ENCODE data around the gene TRIM72.
"Not testable (repeated sequence)": the region's sequence is repeated elsewhere in the genome, so short reads cannot be mapped to it uniquely, and the experiment has no call there.

TRIM72 gene

DNA sequence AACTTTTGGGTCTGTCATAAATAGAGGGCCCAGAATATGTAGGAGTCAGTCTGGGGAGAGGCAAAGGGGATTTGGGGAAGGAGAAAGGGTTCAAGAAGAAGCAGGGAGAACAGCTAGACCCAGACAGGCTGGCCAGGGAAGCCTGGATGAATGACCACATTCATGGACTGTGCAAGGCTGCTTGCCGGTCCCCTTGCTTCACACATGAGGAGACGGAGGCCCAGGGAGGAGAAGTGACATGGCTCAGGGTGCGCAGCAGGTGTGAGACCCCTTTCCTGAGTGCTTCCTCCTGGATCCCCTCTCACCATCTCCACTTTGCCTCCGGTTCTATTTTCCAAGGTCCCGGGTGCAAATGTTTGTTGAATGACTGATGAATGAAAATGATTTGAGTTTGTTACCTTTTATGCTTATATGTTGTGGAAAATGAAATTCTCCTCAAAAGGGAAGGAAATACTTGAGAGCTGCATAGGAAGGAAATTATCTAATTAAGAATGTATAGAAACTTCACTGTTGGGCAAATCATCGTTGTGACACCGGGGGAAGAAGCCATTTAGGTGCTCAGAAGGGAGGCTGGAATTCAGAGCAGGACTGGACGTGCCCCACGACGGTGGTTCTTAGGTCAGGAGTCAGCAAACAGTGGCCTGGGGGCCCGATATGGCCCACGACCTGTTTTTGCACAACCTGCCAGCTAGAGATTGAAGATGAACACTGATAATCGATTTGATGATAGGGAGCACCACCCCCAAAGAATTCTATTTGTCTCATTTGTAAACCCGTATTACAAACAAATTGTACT, 46.4 kb downstream of the TRIM72 start:
- DNase-seq: no peak

DNA sequence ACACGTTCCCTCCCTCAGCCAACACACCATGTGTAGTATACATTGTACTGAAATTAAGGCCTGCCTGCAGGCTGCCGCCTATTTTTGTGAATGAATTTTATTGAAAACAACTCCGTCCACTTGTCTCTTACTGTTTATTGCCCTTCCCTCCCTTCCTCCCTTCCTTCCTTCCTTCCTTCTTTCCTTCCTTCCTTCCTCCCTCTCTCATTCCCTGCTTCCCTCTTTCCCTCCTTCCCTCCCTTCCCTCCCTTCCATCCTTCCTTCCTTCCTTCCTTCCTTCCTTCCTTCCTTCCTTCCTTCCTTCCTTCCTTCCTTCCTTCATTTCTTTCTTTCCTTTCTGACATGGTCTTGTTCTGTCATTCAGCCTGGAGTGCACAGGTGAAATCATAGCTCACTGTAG, 48.2 kb downstream of the TRIM72 start:
- DNase-seq: no peak

DNA sequence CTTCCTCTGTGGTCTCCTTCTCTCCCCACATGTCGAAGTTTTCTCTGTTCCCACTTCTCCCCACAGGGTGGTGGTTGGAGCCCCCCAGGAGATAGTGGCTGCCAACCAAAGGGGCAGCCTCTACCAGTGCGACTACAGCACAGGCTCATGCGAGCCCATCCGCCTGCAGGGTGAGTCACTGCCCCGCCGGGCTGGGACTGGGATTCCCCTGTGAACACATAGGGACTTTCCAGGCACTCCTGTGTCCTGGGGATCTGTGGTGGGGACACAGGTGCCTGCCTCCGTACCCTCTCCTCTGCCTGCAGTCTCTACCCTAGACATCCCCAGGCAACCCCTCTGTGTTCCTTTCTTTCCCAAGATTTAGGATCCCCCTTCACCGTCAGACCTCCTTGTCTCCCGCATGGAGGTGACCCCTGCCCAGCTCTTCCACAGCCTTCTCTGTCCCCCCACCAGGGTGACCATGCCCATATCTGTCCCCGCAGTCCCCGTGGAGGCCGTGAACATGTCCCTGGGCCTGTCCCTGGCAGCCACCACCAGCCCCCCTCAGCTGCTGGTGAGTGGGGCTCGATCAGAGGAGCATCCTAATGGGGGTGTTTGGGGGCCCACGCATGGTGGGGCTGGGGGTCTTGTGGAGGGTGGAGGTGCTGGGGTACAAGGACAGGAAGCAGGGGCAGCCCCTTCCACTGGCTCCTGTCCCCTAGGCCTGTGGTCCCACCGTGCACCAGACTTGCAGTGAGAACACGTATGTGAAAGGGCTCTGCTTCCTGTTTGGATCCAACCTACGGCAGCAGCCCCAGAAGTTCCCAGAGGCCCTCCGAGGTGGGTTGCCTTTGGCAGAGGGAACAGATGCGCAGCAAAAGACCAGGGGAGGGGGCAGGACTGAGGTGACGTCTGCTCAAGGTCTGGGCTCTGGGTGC, 51.7 kb downstream of the TRIM72 start:
- DNase-seq: peak; percentile 47

DNA sequence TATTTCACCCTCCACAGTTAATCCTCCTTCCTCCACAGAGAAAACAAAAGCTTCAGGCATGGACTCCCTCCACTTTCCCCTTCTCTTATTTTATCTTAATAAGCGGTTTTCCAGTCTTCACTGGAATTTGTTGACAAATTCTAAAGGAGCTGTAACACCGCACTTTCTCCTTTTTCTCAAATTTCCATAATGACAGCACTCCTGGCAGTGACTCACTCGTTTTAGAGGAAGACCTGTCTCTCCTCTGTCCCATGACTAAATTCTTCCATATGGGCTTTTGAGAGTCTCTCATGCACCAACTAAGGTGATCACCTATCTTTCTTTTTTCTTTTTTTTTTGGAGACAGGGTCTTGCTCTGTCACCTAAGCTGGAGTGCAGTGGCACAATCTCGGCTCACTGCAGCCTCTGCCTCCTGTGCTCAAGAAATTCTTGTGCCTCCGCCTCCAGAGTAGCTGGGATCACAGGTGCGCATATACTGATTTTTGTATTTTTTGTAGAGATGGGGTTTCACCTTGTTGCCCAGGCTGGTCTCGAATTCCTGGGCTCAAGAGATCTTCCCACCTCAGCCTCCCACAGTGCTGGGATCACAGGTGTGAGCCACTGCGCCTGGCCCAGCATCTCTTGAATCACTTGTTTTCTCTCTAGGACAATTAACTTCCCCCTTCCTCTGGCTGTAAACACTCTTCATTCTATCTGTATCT, 53.6 kb downstream of the TRIM72 start:
- DNase-seq: no peak

GRCh38 chr16:31268033-31268365, 54.1 kb downstream of the TRIM72 start:
- no peak for DNase-seq

- DNase-seq: no peak
These were observed 55.0 kb downstream of the TRIM72 start for GRCh38 chr16:31268891-31269290.

DNA sequence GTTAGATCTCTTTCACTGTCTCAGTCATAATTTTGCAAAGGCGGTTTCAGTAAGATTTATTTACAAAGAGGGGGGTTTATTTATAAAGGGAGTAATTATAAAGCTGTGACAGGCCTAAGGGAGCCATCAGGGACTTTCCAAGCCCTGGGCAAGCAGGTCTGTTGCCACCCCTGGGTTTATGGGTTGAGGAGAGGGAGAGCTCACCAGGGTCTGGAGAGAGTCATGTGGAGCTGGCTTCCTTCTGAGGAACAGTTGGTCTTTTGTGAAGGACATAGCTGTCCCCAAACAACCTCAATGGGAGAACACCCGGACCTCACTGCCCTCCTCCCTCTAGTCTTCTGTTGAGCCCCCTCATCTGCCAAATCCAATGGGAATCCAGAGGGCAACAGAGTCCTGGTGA, 55.6 kb downstream of the TRIM72 start:
- DNase-seq: no peak

GRCh38 chr16:31269973-31270372, 56.1 kb downstream of the TRIM72 start:
- not testable (repeated sequence) for DNase-seq

DNA sequence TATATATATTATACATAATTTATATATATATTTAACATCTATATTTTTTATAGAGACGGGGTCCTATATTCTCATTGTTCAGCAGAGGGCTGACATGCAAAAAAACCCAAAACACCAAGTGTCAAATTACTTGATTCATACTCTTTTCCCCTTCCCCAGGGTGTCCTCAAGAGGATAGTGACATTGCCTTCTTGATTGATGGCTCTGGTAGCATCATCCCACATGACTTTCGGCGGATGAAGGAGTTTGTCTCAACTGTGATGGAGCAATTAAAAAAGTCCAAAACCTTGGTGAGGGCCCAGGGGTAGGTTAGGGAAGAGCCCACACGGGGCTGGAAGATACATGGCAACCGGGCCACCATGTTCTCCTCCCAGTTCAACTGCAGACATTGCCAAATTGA, 56.9 kb downstream of the TRIM72 start:
- DNase-seq: no peak

DNA sequence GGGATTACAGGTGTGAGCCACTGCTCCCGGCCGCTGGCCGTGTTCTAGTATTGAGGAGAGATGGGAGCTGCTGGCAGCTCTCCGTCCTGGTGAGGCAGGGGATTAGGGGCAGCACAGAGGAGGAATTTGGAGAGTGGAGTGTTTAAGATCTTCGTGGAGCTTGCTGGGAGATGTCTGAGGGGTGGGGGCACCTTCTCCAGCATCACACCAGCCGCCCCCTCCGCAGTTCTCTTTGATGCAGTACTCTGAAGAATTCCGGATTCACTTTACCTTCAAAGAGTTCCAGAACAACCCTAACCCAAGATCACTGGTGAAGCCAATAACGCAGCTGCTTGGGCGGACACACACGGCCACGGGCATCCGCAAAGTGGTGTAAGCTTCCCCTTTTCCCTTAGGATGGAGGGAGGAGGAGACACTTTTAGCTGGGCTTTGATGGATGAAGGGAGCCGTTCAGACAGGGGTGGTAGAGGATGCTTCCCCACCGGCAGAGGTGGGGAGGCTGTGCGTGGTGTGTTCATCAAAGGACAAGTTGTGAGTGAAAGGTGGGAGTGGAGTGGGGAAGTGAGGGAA, 57.8 kb downstream of the TRIM72 start:
- no peak for DNase-seq

- DNase-seq: no peak
These were observed 59.3 kb downstream of the TRIM72 start for GRCh38 chr16:31273187-31273586.

DNA sequence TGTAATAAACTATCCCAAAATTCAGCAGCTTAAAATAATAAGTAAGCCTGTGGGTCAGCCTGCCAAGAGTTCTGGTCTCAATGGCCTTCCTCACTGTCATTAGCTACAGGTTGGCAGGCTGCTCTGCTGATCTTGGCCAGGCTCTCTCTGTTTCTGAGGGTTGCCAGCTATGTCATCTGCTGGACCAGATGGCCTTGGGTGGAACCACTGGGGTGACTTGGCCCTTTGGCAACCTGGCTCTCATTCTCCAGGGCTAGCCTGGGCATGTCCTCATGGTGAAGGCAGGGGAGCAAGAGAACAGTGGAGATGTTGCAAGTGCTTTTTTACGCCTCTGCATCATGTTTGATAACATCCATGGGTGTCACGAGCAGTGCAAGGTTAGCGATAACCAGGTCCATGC, 59.8 kb downstream of the TRIM72 start:
- no peak for DNase-seq

DNA sequence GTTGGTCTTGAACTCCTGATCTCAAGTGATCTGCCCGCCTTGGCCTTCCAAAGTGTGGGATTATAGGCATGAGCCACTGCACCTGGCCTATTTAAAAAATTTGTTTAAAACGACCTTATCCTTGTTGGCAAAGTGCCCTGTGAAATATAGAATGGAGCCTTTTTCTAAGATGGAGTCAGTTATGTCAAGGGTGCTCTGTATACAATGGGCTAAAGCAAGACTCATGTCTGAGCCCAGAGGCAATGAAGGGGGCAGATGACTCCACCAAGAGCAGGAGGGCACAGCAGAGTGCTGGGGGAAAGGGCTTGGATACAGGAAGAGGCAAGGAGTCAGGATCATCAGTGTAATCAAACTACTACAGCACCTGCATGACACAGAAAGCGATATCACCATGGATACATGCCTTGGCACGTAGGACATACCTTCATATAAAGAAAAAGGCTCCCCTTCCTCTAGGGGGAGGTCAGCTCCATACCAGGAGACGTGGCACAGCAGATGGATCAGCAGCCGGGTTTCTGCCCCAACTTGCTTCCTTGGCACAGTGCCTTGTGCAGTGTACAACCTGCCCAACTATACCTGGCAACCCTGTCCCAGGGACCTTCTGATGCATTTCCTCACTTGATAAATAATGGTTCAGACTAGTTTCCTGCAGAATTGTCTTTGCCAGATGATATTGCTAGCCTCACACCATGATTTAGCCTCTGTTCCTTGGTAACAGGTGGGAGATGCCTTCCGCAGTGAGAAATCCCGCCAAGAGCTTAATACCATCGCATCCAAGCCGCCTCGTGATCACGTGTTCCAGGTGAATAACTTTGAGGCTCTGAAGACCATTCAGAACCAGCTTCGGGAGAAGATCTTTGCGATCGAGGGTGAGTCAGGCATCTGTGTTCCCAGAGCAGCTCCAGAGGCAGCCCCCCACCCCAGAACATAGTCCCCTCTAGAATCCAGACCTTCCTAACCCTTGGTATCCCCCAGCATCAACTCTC, 61.2 kb downstream of the TRIM72 start:
- no peak for DNase-seq

DNA sequence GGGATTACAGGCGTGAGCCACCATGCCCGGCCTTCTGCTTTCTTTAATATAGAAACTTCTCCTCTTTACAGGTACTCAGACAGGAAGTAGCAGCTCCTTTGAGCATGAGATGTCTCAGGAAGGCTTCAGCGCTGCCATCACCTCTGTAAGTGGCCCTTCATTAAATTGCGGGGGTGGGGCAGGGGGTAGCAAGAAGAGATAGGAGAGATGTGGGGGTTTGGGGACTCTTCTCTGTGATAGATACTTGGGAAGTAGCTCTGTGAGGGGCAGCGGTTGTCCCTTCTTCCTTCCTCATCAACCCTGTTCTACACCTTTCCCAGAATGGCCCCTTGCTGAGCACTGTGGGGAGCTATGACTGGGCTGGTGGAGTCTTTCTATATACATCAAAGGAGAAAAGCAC, 62.7 kb downstream of the TRIM72 start:
- DNase-seq: no peak

GRCh38 chr16:31277659-31278260, 63.8 kb downstream of the TRIM72 start:
- DNase-seq: no peak

DNA sequence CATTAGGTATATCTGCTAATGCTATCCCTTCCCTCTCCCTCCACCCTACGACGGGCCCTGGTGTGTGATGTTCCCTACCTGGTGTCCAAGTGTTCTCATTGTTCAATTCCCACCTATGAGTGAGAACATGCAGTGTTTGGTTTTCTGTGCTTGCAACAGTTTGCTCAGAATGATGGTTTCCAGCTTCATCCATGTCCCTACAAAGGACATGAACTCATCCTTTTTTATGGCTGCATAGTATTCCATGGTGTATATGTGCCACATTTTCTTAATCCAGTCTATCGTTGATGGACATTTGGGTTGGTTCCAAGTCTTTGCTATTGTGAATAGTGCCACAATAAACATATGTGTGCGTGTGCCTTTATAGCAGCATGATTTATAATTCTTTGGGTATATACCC, 64.9 kb downstream of the TRIM72 start:
- not testable (repeated sequence) for DNase-seq

All from CD4-positive, alpha-beta T cell treated with Interleukin-17A for 4 hours (primary cell).